Raji (cell line): ENCODE data around the gene IGSF21.

Experiments
- POLR2A ChIP-seq: IDR thresholded peaks from 2 replicates; pipeline ENCODE4 v1.6.1; 2011; ENCODE audit warnings: low read depth, low read length, control low read depth; ENCODE audit not compliant: insufficient read depth

IGSF21 gene

DNA sequence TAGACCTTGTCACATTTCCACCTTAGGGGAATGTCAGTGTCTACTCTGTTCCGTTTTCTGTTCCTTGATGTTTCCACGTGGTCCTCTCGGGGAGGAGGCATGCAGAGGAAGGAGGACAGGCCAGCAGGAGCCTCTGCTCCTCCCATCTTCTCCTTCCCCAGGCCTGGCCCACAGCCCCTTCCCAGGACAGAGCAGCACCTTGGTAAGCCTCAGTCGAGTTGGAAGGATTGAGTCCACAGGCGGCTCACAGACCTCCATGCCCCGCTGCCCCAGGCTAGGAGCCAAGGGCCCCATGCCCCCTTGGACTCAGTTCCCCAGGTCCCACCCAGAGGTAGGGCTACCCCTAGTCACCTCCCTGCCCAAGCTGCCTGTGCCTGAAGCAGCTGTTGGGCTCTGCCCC is 36.5 kb downstream of the IGSF21 start:
- TF ChIP-seq POLR2A: no peak

DNA sequence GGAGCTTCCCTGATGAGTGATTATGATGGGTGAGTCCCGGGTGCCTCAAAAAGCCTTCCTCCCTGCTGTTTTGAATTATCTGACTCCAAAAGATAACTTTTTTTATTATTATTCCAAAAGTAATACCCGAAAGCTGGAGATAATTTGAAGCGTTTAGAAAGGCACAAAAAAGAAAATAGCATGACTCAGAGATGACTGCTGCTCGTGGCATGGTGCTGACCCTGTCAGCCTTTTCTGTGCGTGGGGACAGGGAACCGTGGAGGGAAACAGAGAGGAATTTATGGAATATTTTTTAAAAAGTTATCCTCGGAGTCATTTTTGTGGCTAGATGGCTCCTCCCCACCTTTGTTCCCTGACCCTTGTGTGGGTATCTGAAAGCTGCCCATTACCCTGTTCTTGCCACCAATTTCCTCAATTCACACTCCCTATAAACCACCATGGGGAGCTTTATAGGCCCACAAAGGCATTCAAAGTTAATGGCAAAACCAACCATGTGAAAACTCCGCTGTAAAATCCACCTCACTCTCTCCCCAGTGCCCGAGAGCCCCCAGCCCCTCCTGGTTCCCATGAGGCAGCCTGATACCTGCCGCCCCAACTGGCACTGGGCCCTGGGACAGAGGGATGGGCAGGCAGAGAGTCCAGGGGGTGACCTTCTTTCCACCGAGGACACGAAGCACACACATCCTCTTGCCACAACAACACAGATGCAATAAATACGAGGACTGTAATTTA is 37.5 kb downstream of the IGSF21 start:
- no peak for TF ChIP-seq POLR2A

DNA sequence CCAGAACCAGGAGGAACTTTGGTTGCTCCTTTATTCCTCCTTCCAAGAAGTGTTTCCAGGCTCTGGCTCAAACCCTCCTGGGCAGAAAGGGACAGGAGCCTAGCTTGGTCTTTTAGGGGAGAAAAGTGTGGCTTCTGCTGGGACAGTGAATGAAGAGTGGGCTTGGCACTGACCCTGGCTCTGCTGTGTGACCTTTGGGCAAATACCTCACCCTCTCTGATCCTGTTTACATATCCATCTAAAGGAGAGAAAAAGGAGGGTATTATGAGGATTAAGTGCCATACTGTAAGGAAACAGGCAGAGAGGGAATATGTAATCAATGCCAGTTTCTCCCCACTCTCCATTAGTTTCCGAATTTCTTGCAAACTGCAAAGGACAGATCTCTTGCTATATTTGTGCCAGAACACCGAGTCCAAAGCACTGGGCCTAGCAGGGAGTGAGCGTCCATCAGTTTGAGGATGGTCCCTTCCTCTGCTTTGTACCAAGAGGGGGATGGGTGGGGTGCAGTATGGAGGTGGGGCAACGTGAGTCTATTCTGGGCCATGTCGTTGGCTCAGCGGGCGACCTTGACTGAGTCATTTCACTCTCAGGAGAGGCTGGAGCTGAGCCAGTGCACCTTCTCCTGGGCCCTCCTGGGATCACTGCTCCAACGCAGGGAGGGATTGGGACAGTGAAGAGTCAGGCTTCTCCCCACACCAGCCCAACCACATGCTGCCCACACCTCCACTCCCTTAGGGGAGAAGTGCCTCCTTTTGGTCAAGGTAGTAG is 38.4 kb downstream of the IGSF21 start:
- no peak for TF ChIP-seq POLR2A

DNA sequence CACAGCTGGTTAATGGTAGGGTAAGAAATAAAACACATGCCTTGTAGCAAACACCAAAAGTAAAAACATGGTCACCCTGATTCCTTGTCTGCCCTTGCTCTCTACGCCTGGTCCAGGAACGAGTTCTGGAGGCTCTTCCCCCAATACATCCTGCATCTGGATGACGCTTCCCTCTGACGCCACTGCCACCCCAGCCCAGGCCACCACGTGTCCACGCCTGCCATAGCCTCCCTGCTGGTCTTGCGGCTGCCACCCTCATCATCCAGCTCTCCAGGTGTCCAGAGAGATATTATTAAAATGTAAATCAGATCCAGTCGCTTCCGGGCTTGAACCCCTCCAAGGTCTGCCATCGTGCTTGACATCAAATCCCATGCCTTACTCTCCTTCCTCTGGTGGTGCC is 39.3 kb downstream of the IGSF21 start:
- no peak for TF ChIP-seq POLR2A

DNA sequence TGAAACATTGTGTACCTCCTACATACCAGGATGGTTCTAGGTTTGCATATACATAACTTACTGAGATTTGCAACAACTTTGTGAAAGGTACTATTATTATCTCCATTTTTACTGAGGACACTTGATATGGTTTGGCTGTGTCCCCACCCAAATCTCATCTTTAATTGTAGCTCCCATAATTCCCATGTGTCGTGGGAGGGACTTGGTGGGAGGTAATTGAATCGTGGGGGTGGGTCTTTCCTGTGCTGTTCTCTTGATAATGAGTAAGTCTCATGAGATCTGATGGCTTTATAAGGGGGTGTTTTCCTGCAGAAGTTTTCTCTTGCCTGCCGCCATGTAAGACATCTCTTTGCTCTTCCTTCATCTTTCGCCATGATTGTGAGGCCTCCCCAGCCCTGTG is 40.1 kb downstream of the IGSF21 start:
- TF ChIP-seq POLR2A: no peak

DNA sequence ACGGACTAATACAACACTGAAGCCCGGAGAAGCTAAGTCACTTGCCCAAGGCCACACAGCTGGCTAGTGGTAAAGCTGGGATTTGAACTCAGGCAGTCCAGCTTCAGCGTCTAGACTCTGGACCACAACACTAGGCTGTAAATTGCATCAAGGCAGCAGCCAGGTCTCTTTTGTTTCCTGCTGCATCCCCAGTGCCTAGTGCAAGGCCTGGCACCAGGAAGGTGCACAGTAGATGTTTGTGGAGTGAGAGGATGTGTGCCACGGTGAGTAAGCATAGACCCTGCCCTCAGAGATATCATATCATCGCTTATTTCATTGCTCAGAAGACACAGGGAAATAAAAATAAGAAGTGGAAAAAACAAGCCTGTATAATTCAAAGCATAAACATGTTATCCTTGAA is 40.9 kb downstream of the IGSF21 start:
- no peak for TF ChIP-seq POLR2A

DNA sequence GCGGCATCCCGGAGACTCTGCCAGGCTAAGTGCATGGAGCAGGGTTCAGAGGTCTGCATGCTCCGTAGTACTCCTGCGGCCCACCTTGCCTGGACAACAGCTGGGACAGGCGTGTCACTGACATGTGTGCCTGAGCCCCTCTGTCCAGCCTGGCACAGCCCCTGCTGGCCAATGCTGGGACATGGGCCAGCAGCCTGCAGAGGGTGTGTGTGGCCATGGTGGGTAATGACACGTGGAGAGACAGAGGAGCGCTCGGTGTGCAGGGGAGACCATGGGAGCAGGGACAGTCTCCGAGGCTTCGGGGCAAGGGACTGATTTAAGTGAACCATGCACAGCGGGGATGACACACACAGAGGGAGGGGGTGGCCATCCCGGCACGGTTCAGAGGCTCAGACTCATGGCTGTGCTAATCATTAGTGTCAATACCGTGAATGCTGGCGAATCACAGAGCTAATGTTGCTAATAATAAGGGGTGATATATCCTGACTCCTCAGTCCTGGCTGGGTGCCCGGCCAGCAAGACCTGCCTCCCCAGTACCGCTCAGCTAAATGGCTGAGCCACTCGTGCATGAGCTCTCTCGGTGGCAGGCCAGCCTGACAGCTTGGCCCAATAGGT is 41.5 kb downstream of the IGSF21 start:
- TF ChIP-seq POLR2A: no peak

DNA sequence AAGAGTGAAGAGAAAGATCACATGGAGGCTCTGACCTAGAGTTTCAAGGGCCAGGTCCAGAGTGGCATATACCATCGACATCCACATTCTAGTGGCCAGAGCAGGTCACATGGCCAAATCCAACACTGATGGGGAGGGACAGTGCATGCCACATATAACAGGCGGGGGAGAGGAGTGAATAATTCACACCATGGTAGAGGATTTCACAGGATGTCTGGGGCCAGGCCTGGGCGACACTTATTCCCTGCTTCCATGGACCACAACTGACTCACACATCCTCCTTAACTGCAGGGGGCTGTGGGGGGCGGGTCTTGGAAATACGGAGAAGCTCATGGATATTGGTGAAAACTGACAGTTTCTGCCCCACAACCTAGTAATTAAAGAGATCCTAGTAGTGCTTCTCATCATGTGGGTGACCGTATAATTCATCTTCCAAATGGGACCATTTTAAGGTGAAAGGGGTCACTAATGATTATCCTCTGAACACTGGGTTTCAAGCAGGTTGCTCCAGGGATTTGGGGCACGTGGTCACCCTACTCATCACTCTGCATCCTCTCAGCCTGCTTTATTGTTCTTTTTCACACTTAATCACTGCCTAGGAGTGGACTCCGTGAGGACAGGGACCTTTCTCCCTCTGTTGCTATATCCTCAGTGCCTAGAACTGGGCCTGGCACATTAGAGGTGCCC is 44.0 kb downstream of the IGSF21 start:
- no peak for TF ChIP-seq POLR2A

DNA sequence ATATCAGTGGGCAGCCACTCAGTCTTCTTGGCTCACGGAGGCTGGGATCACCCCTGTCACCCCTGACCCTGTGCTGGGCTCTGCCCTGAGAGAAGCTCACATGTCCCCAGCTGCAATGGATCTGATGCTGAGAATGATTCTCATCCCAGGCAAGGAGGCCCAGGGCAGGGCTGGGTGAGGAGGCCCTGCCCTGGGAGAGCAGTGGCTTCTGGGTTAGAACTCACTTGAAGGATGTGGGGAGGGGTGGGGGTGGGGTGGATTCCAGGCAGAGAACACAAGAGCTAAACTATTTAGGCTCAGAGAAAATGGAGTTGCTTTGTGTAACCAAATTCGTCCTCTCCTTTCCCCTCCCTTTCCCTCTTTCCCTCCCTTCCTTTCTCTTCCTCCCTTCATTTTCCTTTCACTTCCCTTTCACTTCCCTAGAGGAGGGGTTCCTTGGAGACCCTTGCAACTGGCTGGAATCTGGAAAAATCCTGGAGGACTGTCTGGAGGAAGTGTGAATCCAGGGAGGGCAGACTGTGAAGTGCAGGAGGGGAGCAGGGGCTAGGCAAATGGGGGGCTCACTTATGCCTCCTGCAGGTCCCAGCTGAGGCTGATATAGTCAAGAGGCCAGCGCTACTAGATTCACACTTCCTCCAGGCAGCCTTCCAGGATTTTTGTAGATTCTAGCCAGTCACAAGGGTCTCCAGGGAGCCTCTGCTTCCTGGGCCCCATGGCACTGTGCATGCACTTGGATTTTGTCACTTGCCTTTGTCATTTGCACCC is 47.0 kb downstream of the IGSF21 start:
- no peak for TF ChIP-seq POLR2A

DNA sequence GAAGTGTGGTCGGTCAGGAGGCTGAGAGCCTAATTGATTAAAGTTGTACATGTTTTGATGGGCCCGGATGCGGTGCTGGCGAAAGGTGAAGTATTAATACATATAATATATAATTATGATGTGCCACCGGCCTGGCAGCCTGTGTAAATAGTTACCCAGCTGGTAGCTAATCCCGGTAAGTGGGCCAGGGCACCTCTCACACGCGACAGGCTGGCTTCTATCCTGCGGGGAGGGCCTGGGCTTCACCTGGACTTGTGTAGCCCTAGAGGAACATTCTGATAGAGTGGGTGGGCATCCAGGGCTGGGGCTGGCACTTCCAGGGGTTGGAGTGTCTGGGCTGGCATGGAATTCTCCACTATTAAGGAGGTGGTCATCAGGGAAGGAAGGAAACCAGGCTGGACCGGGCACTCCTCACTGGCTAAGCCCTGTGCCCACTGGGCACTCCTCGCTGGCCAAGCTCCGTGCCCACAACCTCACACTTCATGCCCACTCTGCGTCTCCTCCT is 48.3 kb downstream of the IGSF21 start:
- no peak for TF ChIP-seq POLR2A

DNA sequence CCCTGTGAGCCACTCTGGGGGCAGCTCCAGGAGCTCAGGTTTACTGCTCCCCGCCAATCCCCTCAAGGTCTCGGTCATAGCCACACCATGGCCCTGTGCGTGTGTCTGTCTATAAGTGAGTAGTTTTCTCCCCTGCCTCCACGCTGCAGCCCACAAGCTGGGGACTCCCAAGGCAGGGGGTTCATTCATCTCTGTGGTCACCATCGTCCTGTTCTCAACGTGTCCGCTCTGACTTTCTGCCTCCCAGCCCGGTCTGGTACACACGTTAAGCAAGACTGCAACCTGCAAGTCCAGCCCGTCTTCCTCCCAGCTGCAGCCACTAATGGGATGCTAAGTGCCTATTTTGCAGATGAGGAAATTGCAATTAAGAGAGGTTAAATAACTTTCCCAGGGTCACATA is 49.8 kb downstream of the IGSF21 start:
- TF ChIP-seq POLR2A: no peak

DNA sequence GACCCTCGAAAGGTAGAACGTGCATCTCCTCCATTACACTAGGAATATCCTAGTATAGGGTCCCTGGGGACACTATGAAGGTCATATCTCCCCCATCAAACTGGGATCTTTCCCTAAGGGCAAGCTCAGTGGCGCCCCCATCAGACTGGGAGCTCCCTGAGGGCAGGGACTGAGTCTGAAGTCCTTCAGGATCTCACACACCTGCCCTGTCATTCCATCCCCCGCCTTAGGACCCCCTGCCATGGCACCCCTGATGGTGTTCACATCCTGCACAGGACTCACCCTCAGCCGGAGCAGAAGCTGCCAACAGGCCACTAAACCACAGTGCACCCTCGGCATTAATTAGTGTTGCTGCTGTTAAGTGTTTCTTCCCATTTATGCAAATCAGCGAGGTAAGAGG is 50.4 kb downstream of the IGSF21 start:
- TF ChIP-seq POLR2A: no peak

DNA sequence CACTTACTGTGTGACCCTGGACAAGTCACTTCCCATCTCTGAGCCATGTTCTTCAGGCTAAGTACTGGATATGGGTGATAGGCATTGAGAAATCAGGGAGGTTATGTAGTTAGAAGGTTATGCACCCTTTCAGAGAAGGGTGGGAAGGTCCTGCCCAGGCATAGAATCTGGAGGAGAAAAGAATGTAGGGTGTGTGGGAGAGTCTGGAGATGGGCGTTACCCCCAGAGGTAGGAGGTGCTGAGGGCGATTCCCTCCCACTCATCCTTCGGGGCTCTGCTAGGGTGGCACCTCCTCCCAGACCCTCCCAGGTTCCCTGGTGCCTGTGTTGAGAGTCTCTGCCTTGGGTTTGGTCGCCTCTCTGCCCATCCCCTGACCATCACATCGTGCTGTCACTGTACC is 51.1 kb downstream of the IGSF21 start:
- no peak for TF ChIP-seq POLR2A

DNA sequence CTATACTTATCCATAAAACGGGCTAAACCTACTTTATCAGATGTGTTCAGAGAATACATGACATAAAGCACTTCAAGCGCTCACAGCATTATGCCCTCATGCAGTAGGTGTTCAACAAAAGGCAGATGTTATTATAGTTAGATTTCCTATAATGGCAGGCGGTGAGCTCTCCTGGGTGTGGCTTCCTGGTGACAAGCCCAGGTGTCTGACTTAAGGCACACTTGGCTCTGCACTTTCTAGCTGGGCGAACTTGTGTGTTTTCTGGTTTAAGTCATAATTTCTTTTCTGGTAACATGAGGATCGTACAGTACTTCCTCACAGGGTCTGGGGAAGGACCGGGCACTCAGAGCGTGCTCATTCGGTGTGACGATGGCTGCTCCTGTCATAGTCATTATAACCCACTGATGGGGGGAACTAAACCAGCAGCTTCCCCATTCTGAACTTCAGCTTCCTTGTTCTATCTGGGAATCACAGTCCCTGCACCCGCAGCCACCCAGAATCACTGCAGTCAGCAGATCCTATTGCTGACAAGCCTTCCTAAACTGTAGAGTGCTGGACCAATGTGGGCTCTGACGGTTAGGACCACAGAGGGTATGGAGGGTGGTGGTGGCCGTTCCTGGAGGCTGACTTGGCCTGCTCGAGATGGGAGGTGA is 52.8 kb downstream of the IGSF21 start:
- no peak for TF ChIP-seq POLR2A

DNA sequence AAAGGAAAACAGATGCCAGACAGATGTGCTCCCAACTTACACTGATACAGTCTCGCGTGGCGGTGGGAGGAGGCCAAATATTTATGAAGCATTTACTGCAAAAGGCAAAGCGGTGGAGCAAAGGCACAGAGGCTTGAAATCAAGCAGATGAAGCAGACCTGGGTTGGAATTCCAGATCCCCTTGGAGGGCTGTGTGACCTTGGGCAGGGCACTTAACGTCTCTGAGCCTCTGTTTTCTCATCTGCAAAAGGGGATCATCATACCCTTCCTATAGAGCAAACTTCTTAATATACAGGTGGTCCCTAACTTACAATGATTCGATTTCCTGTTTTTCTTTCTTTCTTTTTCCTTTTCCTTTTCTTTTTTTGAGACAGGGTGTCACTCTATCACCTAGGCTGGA is 54.1 kb downstream of the IGSF21 start:
- no peak for TF ChIP-seq POLR2A

DNA sequence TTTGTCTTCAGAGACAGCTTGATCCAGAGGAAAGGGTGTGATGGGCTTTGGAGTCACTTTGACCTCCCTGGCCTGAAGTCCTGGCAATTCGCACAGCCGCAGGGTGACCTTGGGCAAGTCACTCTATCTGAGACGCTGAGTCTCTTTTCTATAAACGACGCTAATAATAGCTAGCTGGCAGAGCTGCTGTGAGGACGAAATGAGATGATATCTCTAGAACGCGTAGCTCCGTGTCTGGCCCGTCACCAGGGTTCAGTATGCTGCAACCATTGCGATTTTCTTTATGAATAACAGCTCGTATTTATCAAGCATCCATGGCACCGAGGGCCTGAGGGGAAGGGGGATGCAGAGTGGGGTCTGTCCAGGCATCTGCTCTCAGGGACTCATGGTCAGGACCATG is 58.7 kb downstream of the IGSF21 start:
- TF ChIP-seq POLR2A: no peak
